SK-N-MC (cell line): ENCODE measurements around the gene NFE2L1.
A peak's percentile ranks its signal among the peaks of the same experiment; 100 is the strongest.

Source experiments
- DNase-seq: peaks from one replicate; pipeline ENCODE4 v3.0.0-alpha.2; 2011; ENCODE audit warnings: low read depth, low spot score
- H3K27ac ChIP-seq: fragments of 200-600 bp; sonication (generic); 2 replicates; pipeline ENCODE4 v1.5.1; 2016; ENCODE audit warnings: mixed run types
- H3K36me3 ChIP-seq: fragments of 200-600 bp; sonication (generic); 2 replicates; pipeline ENCODE4 v1.6.1; 2017; ENCODE audit warnings: antibody characterized with exemption, low read length, mixed read lengths; ENCODE audit not compliant: insufficient read depth
- H3K4me3 ChIP-seq: fragments of 200-600 bp; sonication (generic); 2 replicates; pipeline ENCODE4 v1.5.1; 2016
- H3K9ac ChIP-seq: fragments of 200-600 bp; sonication (generic); 2 replicates; pipeline ENCODE4 v1.8.0; 2017; ENCODE audit warnings: mixed run types, mixed read lengths; ENCODE audit not compliant: insufficient read length
- H3K9me3 ChIP-seq: fragments of 200-600 bp; sonication (generic); 2 replicates; pipeline ENCODE4 v1.6.1; 2017; ENCODE audit warnings: low read depth, mild to moderate bottlenecking, antibody characterized with exemption, low read length, moderate library complexity, mixed read lengths
- EZH2 ChIP-seq: fragments of 200-600 bp; sonication (generic); IDR thresholded peaks from one replicate; pipeline ENCODE4 v1.6.1; 2017; ENCODE audit warnings: antibody characterized with exemption
- FOXP2 ChIP-seq: optimal IDR thresholded peaks from 2 replicates; pipeline ENCODE3; 2011; ENCODE audit warnings: mild to moderate bottlenecking, moderate library complexity; ENCODE audit not compliant: insufficient read depth; ENCODE audit errors: extremely low read length, control extremely low read depth
- POLR2AphosphoS5 ChIP-seq: IDR thresholded peaks from 2 replicates; pipeline ENCODE4 v1.6.1; 2012; ENCODE audit warnings: mild to moderate bottlenecking, low read depth, low read length, borderline replicate concordance

The NFE2L1 gene

DNA sequence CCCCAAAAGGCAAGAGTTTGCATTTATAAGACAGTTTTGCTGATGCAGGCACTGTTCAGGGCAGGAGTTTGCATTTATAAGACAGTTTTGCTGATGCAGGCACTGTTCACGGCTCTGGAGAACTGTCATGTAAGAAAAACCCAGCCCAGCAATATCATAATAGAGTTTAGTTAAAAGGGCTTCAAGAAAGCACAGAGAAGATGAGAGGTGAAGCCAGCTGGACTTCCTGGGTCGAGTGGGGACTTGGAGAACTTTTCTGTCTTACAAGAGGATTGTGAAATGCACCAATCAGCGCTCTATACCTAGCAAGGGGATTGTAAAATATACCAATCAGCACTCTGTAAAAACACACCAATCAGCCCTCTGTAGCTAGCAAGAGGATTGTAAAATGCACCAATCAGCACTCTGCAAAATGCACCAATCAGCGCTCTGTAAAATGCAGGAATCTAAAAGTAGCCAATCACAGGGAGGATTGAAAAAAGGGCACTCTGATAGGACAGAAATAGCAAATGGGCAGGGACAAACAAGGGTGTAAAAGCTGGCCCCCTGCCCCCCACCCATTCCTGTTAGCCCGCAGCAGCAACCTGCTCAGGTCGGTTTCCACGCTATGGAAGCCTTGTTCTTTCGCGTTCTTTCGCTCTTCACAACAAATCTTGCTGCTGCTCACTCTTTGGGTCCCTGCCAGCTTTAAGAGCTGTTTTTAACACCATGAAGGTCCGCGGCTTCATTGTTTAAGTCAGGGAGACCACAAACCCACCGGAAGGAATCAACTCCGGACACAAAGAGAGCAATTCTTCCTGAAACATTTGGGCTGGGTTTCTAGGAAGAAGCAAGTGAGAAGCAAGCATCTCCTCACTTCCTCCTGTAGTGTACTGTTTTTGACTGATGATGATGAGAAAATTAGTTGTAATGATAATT, 54.9 kb downstream of the NFE2L1 start:
- H3K9ac ChIP-seq, result no peak overlapping the region
- no peak for DNase-seq
- no peak for TF ChIP-seq POLR2AphosphoS5
- TF ChIP-seq EZH2, result no peak
- no peak for TF ChIP-seq FOXP2
- no peaks in the 10 kb centered on the region for H3K9me3 ChIP-seq
- H3K4me3 ChIP-seq, result no peak overlapping the region
- peak overlapping the region; percentile 79; the same call in 1 of the 2 replicates for H3K27ac ChIP-seq
- H3K36me3 ChIP-seq, result peaks cover 8% of the 10 kb centered on the region

GRCh38 chr17:48104440-48104839, 56.3 kb downstream of the NFE2L1 start:
- no peaks in the 10 kb centered on the region for H3K9me3 ChIP-seq
- H3K27ac ChIP-seq, result no peak overlapping the region
- no peaks in the 10 kb centered on the region; the same call in 1 of the 2 replicates for H3K36me3 ChIP-seq
- TF ChIP-seq FOXP2 (no peak), EZH2 (no peak), POLR2AphosphoS5 (no peak)
- H3K9ac ChIP-seq, result no peak overlapping the region
- DNase-seq, result no peak
- H3K4me3 ChIP-seq, result no peak overlapping the region

GRCh38 chr17:48106802-48107136, 58.6 kb downstream of the NFE2L1 start:
- TF ChIP-seq EZH2 (no peak), FOXP2 (no peak), POLR2AphosphoS5 (no peak)
- DNase-seq, result no peak
- Histone ChIP-seq H3K9me3 (no peaks in the 10 kb centered on the region), H3K9ac (peak overlapping the region; percentile 72), H3K36me3 (no peaks in the 10 kb centered on the region), H3K4me3 (peak overlapping the region; percentile 99), H3K27ac (peak overlapping the region; percentile 27; the same call in 1 of the 2 replicates)

- no peak for TF ChIP-seq FOXP2
- TF ChIP-seq POLR2AphosphoS5, result peak; percentile 91
- H3K27ac ChIP-seq, result peak within 1 kb of the TSS; percentile 71; the same call in 1 of the 2 replicates
Measured at GRCh38 chr17:48107137-48108055, 59.2 kb downstream of the NFE2L1 start, which contains the start of gene SNX11. SNX11 (plus strand) TSS chr17:48107766; CDS start chr17:48112044, 4,278 bp downstream.

GRCh38 chr17:48110761-48111160, 62.6 kb downstream of the NFE2L1 start:
- H3K4me3 ChIP-seq, result no peak overlapping the region
- no peak for DNase-seq
- no peaks in the 10 kb centered on the region for H3K9me3 ChIP-seq
- no peak for TF ChIP-seq FOXP2
- no peak overlapping the region for H3K27ac ChIP-seq
- peaks cover 3% of the 10 kb centered on the region; the same call in 1 of the 2 replicates for H3K36me3 ChIP-seq
- H3K9ac ChIP-seq, result no peak overlapping the region

More at GRCh38 chr17:48107137-48108055, 59.2 kb downstream of the NFE2L1 start, which contains the start of gene SNX11:
- Histone ChIP-seq H3K36me3 (no peaks in the 10 kb centered on the region), H3K4me3 (peak within 1 kb of the TSS; percentile 99), H3K9me3 (no peaks in the 10 kb centered on the region), H3K9ac (peak within 1 kb of the TSS; percentile 89)
- peak; percentile 28 for DNase-seq
